Mesendoderm (in vitro differentiated cells): ENCODE results near the gene SRGAP2C.
"Not testable (repeated sequence)": the region's sequence is repeated elsewhere in the genome, so short reads cannot be mapped to it uniquely, and the experiment has no call there.

Experiments
- DNase-seq: peaks from one replicate; pipeline ENCODE4 v3.0.0; 2013
- H2AK5ac ChIP-seq: 2 replicates; pipeline ENCODE4 v1.6.1; 2013; ENCODE audit warnings: low read length, inconsistent platforms
- H2BK120ac ChIP-seq: 2 replicates; pipeline ENCODE4 v1.6.1; 2013; ENCODE audit warnings: low read depth, mild to moderate bottlenecking, low read length, moderate library complexity, mixed read lengths
- H2BK15ac ChIP-seq: replicated peaks from 2 replicates; pipeline ENCODE4 v1.6.1; 2013; ENCODE audit warnings: low read depth, mild to moderate bottlenecking, moderate library complexity
- H2BK5ac ChIP-seq: 2 replicates; pipeline ENCODE4 v1.6.1; 2013; ENCODE audit warnings: low read length, inconsistent platforms
- H3K18ac ChIP-seq: 2 replicates; pipeline ENCODE4 v1.6.1; 2013; ENCODE audit warnings: mild to moderate bottlenecking, low read length, mixed read lengths
- H3K23ac ChIP-seq: one replicate; pipeline ENCODE4 v1.6.1; 2013; ENCODE audit warnings: low read length
- H3K27ac ChIP-seq: 2 replicates; pipeline ENCODE4 v1.5.1; 2013; ENCODE audit warnings: low read depth, mild to moderate bottlenecking, inconsistent platforms, low read length, moderate library complexity
- H3K27me3 ChIP-seq: 2 replicates; pipeline ENCODE4 v1.6.1; 2013; ENCODE audit warnings: low read length, control low read depth, mild to moderate bottlenecking, inconsistent platforms; ENCODE audit not compliant: insufficient read depth, poor library complexity
- H3K36me3 ChIP-seq: 2 replicates; pipeline ENCODE4 v1.6.1; 2013; ENCODE audit warnings: low read length, inconsistent platforms; ENCODE audit not compliant: control insufficient read depth, insufficient read depth
- H3K4ac ChIP-seq: one replicate; pipeline ENCODE4 v1.6.1; 2013; ENCODE audit warnings: low read depth, mild to moderate bottlenecking, low read length, moderate library complexity
- H3K4me1 ChIP-seq: 2 replicates; pipeline ENCODE4 v1.6.1; 2013; ENCODE audit warnings: low read depth, low read length, inconsistent platforms; ENCODE audit not compliant: control insufficient read depth
- H3K4me2 ChIP-seq: 2 replicates; pipeline ENCODE4 v1.6.1; 2013; ENCODE audit warnings: low read length
- H3K4me3 ChIP-seq: 2 replicates; pipeline ENCODE4 v1.5.1; 2013; ENCODE audit warnings: mild to moderate bottlenecking, low read length
- H3K56ac ChIP-seq: one replicate; pipeline ENCODE4 v1.6.1; 2013; ENCODE audit warnings: low read length
- H3K79me1 ChIP-seq: 2 replicates; pipeline ENCODE4 v1.6.1; 2013; ENCODE audit warnings: low read length, inconsistent platforms
- H3K79me2 ChIP-seq: 2 replicates; pipeline ENCODE4 v1.6.1; 2013; ENCODE audit warnings: mild to moderate bottlenecking, low read length; ENCODE audit not compliant: control insufficient read depth, insufficient read depth
- H3K9ac ChIP-seq: 2 replicates; pipeline ENCODE4 v1.6.1; 2013; ENCODE audit warnings: low read length, inconsistent platforms
- H4K5ac ChIP-seq: one replicate; pipeline ENCODE4 v1.6.1; 2013; ENCODE audit warnings: low read length
- H4K8ac ChIP-seq: one replicate; pipeline ENCODE4 v1.6.1; 2013; ENCODE audit warnings: low read depth, mild to moderate bottlenecking, control low read depth, low read length, moderate library complexity
- WGBS: extraction: QIAGEN DNeasy Blood & Tissue Kit; methylation state at CpG from one replicate; pipeline ENCODE4 v1.1.7; 2013; ENCODE audit warnings: low lambda C conversion rate, missing lambda C conversion rate; ENCODE audit not compliant: insufficient coverage; ENCODE audit errors: extremely low coverage; 5-methylcytosine and 5-hydroxymethylcytosine counted together

The SRGAP2C gene

GRCh38 chr1:121202986-121203385 lies 18.2 kb downstream of the SRGAP2C start:
- not testable (repeated sequence) for H3K4ac ChIP-seq, H3K23ac ChIP-seq, H3K27me3 ChIP-seq, H3K79me1 ChIP-seq, H3K27ac ChIP-seq, H3K4me1 ChIP-seq, H3K18ac ChIP-seq, H3K9ac ChIP-seq, H2AK5ac ChIP-seq, H3K56ac ChIP-seq, H3K4me3 ChIP-seq, H3K36me3 ChIP-seq, H2BK5ac ChIP-seq, DNase-seq, H2BK15ac ChIP-seq, H3K4me2 ChIP-seq, H2BK120ac ChIP-seq, H4K5ac ChIP-seq, H4K8ac ChIP-seq, H3K79me2 ChIP-seq
- no CpG with 5 or more reads among the region's 3 CpGs for WGBS

- H2BK5ac ChIP-seq, H3K4me2 ChIP-seq, DNase-seq, H3K27ac ChIP-seq, H3K23ac ChIP-seq, H3K4ac ChIP-seq, H3K27me3 ChIP-seq, H3K79me1 ChIP-seq, H2BK15ac ChIP-seq, H3K79me2 ChIP-seq, H3K18ac ChIP-seq, H2AK5ac ChIP-seq, H3K36me3 ChIP-seq, H2BK120ac ChIP-seq, H3K9ac ChIP-seq, H4K5ac ChIP-seq, H4K8ac ChIP-seq, H3K56ac ChIP-seq, H3K4me3 ChIP-seq, H3K4me1 ChIP-seq: not testable (repeated sequence)
- WGBS: no CpG with 5 or more reads among the region's 8 CpGs
Observed at GRCh38 chr1:121205786-121206711, 21.3 kb downstream of the SRGAP2C start.

- not testable (repeated sequence) for H3K36me3 ChIP-seq, H3K79me1 ChIP-seq, H3K4me2 ChIP-seq, H2BK120ac ChIP-seq, H2BK15ac ChIP-seq, H3K4me3 ChIP-seq, DNase-seq, H2BK5ac ChIP-seq, H3K23ac ChIP-seq, H3K18ac ChIP-seq, H3K4me1 ChIP-seq, H3K56ac ChIP-seq, H4K5ac ChIP-seq, H3K9ac ChIP-seq, H3K27me3 ChIP-seq, H4K8ac ChIP-seq, H2AK5ac ChIP-seq, H3K4ac ChIP-seq, H3K79me2 ChIP-seq, H3K27ac ChIP-seq
- WGBS: no CpG with 5 or more reads among the region's 2 CpGs
Observed at GRCh38 chr1:121207328-121207727, 22.6 kb downstream of the SRGAP2C start.

GRCh38 chr1:121208375-121208774 lies 23.6 kb downstream of the SRGAP2C start:
- not testable (repeated sequence) for H3K4me2 ChIP-seq, H2BK120ac ChIP-seq, H4K5ac ChIP-seq, H3K27me3 ChIP-seq, H3K18ac ChIP-seq, H3K36me3 ChIP-seq, H2BK5ac ChIP-seq, H3K4ac ChIP-seq, H4K8ac ChIP-seq, H3K27ac ChIP-seq, H3K79me1 ChIP-seq, H3K4me3 ChIP-seq, H3K79me2 ChIP-seq, H3K56ac ChIP-seq, H3K9ac ChIP-seq, H2AK5ac ChIP-seq, H3K23ac ChIP-seq, H3K4me1 ChIP-seq, H2BK15ac ChIP-seq, DNase-seq
- no CpG with 5 or more reads among the region's 6 CpGs for WGBS

- H3K4me1 ChIP-seq, H3K56ac ChIP-seq, H3K4me3 ChIP-seq, H2BK5ac ChIP-seq, H3K36me3 ChIP-seq, H3K4me2 ChIP-seq, H2BK15ac ChIP-seq, H3K27me3 ChIP-seq, H3K4ac ChIP-seq, H4K5ac ChIP-seq, H3K27ac ChIP-seq, DNase-seq, H3K18ac ChIP-seq, H2AK5ac ChIP-seq, H3K79me2 ChIP-seq, H3K9ac ChIP-seq, H3K79me1 ChIP-seq, H4K8ac ChIP-seq, H2BK120ac ChIP-seq, H3K23ac ChIP-seq: not testable (repeated sequence)
- WGBS: no CpG with 5 or more reads among the region's 2 CpGs
Observed at GRCh38 chr1:121210778-121211177, 26.0 kb downstream of the SRGAP2C start.

GRCh38 chr1:121213491-121213890 lies 28.7 kb downstream of the SRGAP2C start:
- not testable (repeated sequence) for H3K79me2 ChIP-seq, H3K4me3 ChIP-seq, H4K8ac ChIP-seq, H2AK5ac ChIP-seq, H3K4ac ChIP-seq, H3K56ac ChIP-seq, H2BK5ac ChIP-seq, H2BK15ac ChIP-seq, H3K18ac ChIP-seq, H3K23ac ChIP-seq, H2BK120ac ChIP-seq, H3K4me2 ChIP-seq, H3K79me1 ChIP-seq, H3K36me3 ChIP-seq, H3K27me3 ChIP-seq, H4K5ac ChIP-seq, H3K9ac ChIP-seq, DNase-seq, H3K4me1 ChIP-seq, H3K27ac ChIP-seq
- WGBS: no CpG with 5 or more reads among the region's 9 CpGs
